K562 (cell line): ENCODE data around the gene FUNDC2. TPM values are rescaled to one million over a fixed set of nuclear protein-coding genes. Genes with fewer than 3 reads are reported as not detected.

Experiments used
- ATAC-seq: fragments of 200-7000 bp; cut with Tn5 transposase; 3 replicates; pipeline ENCODE4 v1.9.1; 2020; ENCODE audit warnings: moderate library complexity
- BruUV-seq: library from RNA; stranded (reverse); fragments of 400-500 nt; replicated peaks from 2 replicates; lab custom pipeline; 2021; lab: Mats Ljungman, UMichigan
- CTCF ChIA-PET: fragments of 300-600 bp; formaldehyde crosslinking; extraction: SDS; loops from one replicate; lab custom pipeline; 2021; ENCODE audit warnings: low intra/inter-chr PET ratio; lab: Yijun Ruan, JAX
- POLR2A ChIA-PET: fragments of 300-600, 350-650 bp; sonication (Branson Sonifier 250); formaldehyde crosslinking; extraction: SDS; loops from one replicate; lab custom pipeline; 2021; ENCODE audit warnings: antibody characterized with exemption, inconsistent platforms; lab: Yijun Ruan, JAX
- DNase-seq, 4 experiments: peaks; one replicate each; pipeline versions ENCODE4 v3.0.0 to v3.0.0-alpha.2; 2011 to 2018; ENCODE audit warnings: low spot score in 3 of 4, mixed read lengths in 3 of 4; ENCODE audit errors: extremely low read depth in 1 of 4
- FAIRE-seq: peaks from 2 replicates; lab custom pipeline; 2011; peaks lifted over from hg19 to GRCh38; lab: Jason Lieb, UNC
- H2AFZ ChIP-seq: 2 replicates; pipeline ENCODE4 v1.6.0; 2011; ENCODE audit warnings: low read depth, low read length, control low read depth, inconsistent platforms
- H3K27ac ChIP-seq: fragments of 200-600 bp; 3 replicates; pipeline ENCODE4 v1.8.0; 2011; ENCODE audit warnings: low read depth, mild to moderate bottlenecking, control low read depth, inconsistent platforms, low read length, moderate library complexity, mixed read lengths; ENCODE audit errors: extremely low read depth
- H3K27me3 ChIP-seq, 2 experiments: fragments of 300-600 bp in 1 of 2; 2 replicates in 1 of 2; 3 replicates in 1 of 2; pipeline versions ENCODE4 v1.6.0 to v1.8.0; 2011; ENCODE audit warnings: inconsistent platforms in 2 of 2, low read length in 2 of 2, mild to moderate bottlenecking in 1 of 2, mixed read lengths in 1 of 2, moderate library complexity in 1 of 2; ENCODE audit not compliant: control insufficient read depth in 2 of 2, insufficient read depth in 2 of 2
- H3K36me3 ChIP-seq: fragments of 300-600 bp; 3 replicates; pipeline ENCODE4 v1.8.0; 2011; ENCODE audit warnings: mild to moderate bottlenecking, low read length, inconsistent platforms; ENCODE audit not compliant: control insufficient read depth, insufficient read depth
- H3K4me1 ChIP-seq, 2 experiments: fragments of 200-600 bp in 1 of 2; replicated peaks in 1 of 2; 2 replicates in 1 of 2; 3 replicates in 1 of 2; pipeline versions ENCODE4 v1.5.1 to v1.8.0; 2011; ENCODE audit warnings: inconsistent platforms in 2 of 2, low read length in 2 of 2, mild to moderate bottlenecking in 1 of 2, mixed read lengths in 1 of 2, moderate library complexity in 1 of 2; ENCODE audit not compliant: control insufficient read depth in 2 of 2, insufficient read depth in 2 of 2
- H3K4me2 ChIP-seq: 2 replicates; pipeline ENCODE4 v1.6.1; 2011; ENCODE audit warnings: low read length, control low read depth, inconsistent platforms, mixed read lengths; ENCODE audit not compliant: insufficient read depth
- H3K4me3 ChIP-seq: fragments of 200-600 bp; sonication (generic), shearing (Covaris generic); 2 replicates; pipeline ENCODE4 v1.5.1; 2016; ENCODE audit warnings: control low read depth, inconsistent platforms
- H3K79me2 ChIP-seq: fragments of 200-600 bp; 3 replicates; pipeline ENCODE4 v1.8.0; 2011; ENCODE audit warnings: low read length, inconsistent platforms; ENCODE audit not compliant: control insufficient read depth, insufficient read depth
- H3K9ac ChIP-seq, 2 experiments: 2 replicates each; pipeline versions ENCODE4 v1.6.0 to v1.6.1; 2011; ENCODE audit warnings: low read depth in 2 of 2, low read length in 2 of 2, control low read depth in 1 of 2, inconsistent platforms in 1 of 2, mild to moderate bottlenecking in 1 of 2, mixed read lengths in 1 of 2; ENCODE audit not compliant: insufficient read depth in 1 of 2
- H3K9me1 ChIP-seq: one replicate; pipeline ENCODE4 v1.6.0; 2011; ENCODE audit warnings: inconsistent platforms, mild to moderate bottlenecking, low read length, moderate library complexity; ENCODE audit not compliant: control insufficient read depth, insufficient read depth
- H3K9me3 ChIP-seq: replicated peaks from 2 replicates; pipeline ENCODE4 v1.5.1; 2011; ENCODE audit warnings: low read depth, low read length, inconsistent platforms; ENCODE audit not compliant: control insufficient read depth, insufficient read depth
- H4K20me1 ChIP-seq: replicated peaks from 2 replicates; pipeline ENCODE4 v1.6.1; 2011; ENCODE audit warnings: low read length, inconsistent platforms, mixed read lengths; ENCODE audit not compliant: control insufficient read depth, insufficient read depth
- ATF3 ChIP-seq, 2 experiments: fragments of 450-650 bp in 1 of 2; sonication (generic) in 1 of 2; formaldehyde crosslinking in 1 of 2; IDR thresholded peaks in 1 of 2; conservative IDR thresholded peaks in 1 of 2; 2 replicates each; pipeline versions ENCODE4 v1.6.1 to v1.8.1; 2016 to 2023; ENCODE audit warnings: mild to moderate bottlenecking in 2 of 2, moderate library complexity in 2 of 2, inconsistent platforms in 1 of 2, missing genetic modification reagents in 1 of 2
- CEBPG ChIP-seq, 3 experiments: fragments of 200-800 bp in 1 of 3; sonication (Bioruptor generic) in 1 of 3; sonication (generic) in 1 of 3; formaldehyde crosslinking in 1 of 3; IDR thresholded peaks in 2 of 3; conservative IDR thresholded peaks in 1 of 3; 2 replicates each; pipeline versions ENCODE4 v1.6.1 to v1.8.0; 2016 to 2022; ENCODE audit warnings: missing compliant biosample characterization in 2 of 3, missing genetic modification characterization in 2 of 3, mild to moderate bottlenecking in 1 of 3, missing genetic modification reagents in 1 of 3
- MYC ChIP-seq, 2 experiments: fragments of 250-450 bp in 1 of 2; sonication (Bioruptor Pico) in 1 of 2; IDR thresholded peaks; 2 replicates each; pipeline versions ENCODE4 v1.5.1 to v1.6.1; 2012 to 2021; ENCODE audit warnings: low read depth in 2 of 2, borderline replicate concordance in 1 of 2, improper control_type of control experiment in 1 of 2, low read length in 1 of 2, mild to moderate bottlenecking in 1 of 2, moderate library complexity in 1 of 2
- NFE2L1 ChIP-seq: fragments of 450-650 bp; IDR thresholded peaks from 2 replicates; pipeline ENCODE4 v1.6.1; 2016; ENCODE audit warnings: missing genetic modification characterization, low read depth, mild to moderate bottlenecking, missing compliant biosample characterization, moderate library complexity, borderline replicate concordance
- TAF15 ChIP-seq: fragments of 200-400 bp; formaldehyde crosslinking; IDR thresholded peaks from 2 replicates; pipeline ENCODE4 v1.6.1; 2017; ENCODE audit warnings: mild to moderate bottlenecking, low read depth, low read length, moderate library complexity
- WGBS: fragments of 100-300 bp; shearing (Covaris generic); methylation state at CpG from one replicate; pipeline ENCODE4 v1.1.6; 2016; ENCODE audit warnings: low coverage, mixed read lengths; ENCODE audit not compliant: insufficient coverage; ENCODE audit errors: missing lambda C conversion rate; 5-methylcytosine and 5-hydroxymethylcytosine counted together
- in situ Hi-C: fragments of 300-500 bp; cut with MboI; formaldehyde crosslinking; loops from 4 replicates; pipeline ENCODE4 v1.15.0; 2018; ENCODE audit warnings: inconsistent platforms, mixed read lengths
- intact Hi-C: fragments of 100-400 bp; cut with micrococcal nuclease; formaldehyde crosslinking; loops from 2 replicates; pipeline ENCODE4 v1.14.2; 2022
- polyA plus RNA-seq, 8 experiments: library from polyadenylated mRNA; depleted of rRNA in 4 of 8; stranded (reverse) in 5 of 8; unstranded in 3 of 8; fragments of >200 nt; fragmentation: Nextera tagmentation in 2 of 8; fragmentation: Illumina TruSeq in 1 of 8; extraction: Ambion mirVana in 2 of 8; extraction: Trizol in 1 of 8; gene quantifications; 2 replicates each; pipeline versions ENCODE4 v1.2.1 to v1.2.3, GENCODE V29; 2011 to 2014; ENCODE audit warnings: inconsistent platforms in 1 of 8, missing spikeins in 1 of 8
- total RNA-seq, 7 experiments: library from RNA; depleted of rRNA in 6 of 7; stranded (reverse); fragments of >200 nt in 6 of 7; fragmentation: Illumina TruSeq in 2 of 7; extraction: Trizol in 2 of 7; gene quantifications; 2 replicates each; pipeline versions ENCODE4 v1.2.1 to v1.2.3, GENCODE V29; 2011 to 2021; ENCODE audit warnings: low replicate concordance in 1 of 7
- TF ChIP-seq, protein P1 (sequence below), 2 experiments: fragments of 200-800 bp in 1 of 2; sonication (Bioruptor generic) in 1 of 2; sonication (generic) in 1 of 2; formaldehyde crosslinking in 1 of 2; IDR thresholded peaks in 1 of 2; conservative IDR thresholded peaks in 1 of 2; 2 replicates each; pipeline versions ENCODE4 v1.5.0 to v1.6.1; 2016 to 2020; ENCODE audit warnings: missing compliant biosample characterization in 1 of 2, missing genetic modification characterization in 1 of 2, missing genetic modification reagents in 1 of 2

The FUNDC2 gene
- total and polyA plus RNA-seq, 9 of the 15 experiments (the other 6 are each of a cell fraction or from before 2014, with no cell fraction given), result 50.6 to 235 (median 123) TPM

GRCh38 chrX:155105919-155106318 is 79.3 kb downstream of the FUNDC2 start:
- TF ChIP-seq NFE2L1 (tag), result no peak
- no peak for TF ChIP-seq TAF15
- peak; percentile 55; the same call in 1 of the 2 replicates for TF ChIP-seq ATF3 (IDR thresholded peaks at IDR 0.05)
- no peak for TF ChIP-seq ATF3 (CRISPR knock-in tag; conservative IDR thresholded peaks at IDR 0.05)
- TF ChIP-seq MYC (IDR thresholded peaks at IDR 0.05; ENCODE audit: low read depth, low read length), result no peak
- TF ChIP-seq MYC (CRISPR knock-in tag; IDR thresholded peaks at IDR 0.05; ENCODE audit: borderline replicate concordance, low read depth), result no peak
- TF ChIP-seq, protein P1, sequence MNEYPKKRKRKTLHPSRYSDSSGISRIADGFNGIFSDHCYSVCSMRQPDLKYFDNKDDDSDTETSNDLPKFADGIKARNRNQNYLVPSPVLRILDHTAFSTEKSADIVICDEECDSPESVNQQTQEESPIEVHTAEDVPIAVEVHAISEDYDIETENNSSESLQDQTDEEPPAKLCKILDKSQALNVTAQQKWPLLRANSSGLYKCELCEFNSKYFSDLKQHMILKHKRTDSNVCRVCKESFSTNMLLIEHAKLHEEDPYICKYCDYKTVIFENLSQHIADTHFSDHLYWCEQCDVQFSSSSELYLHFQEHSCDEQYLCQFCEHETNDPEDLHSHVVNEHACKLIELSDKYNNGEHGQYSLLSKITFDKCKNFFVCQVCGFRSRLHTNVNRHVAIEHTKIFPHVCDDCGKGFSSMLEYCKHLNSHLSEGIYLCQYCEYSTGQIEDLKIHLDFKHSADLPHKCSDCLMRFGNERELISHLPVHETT (CRISPR knock-in tag; conservative IDR thresholded peaks at IDR 0.05 in 1 of 2, IDR thresholded peaks at IDR 0.05 in 1 of 2), result no peak
- no peak for TF ChIP-seq CEBPG (CRISPR knock-in tag; IDR thresholded peaks at IDR 0.05)
- peak; percentile 26 to 59; a peak in 2 of 4 replicates for TF ChIP-seq CEBPG (tag; conservative IDR thresholded peaks at IDR 0.05 in 1 of 2, IDR thresholded peaks at IDR 0.05 in 1 of 2)
- Histone ChIP-seq H3K9ac (no peak overlapping the region), H2AFZ (no peak overlapping the region), H3K9me3 (no peaks in the 10 kb centered on the region), H3K4me3 (no peak overlapping the region), H3K36me3 (peaks cover 20% of the 10 kb centered on the region; the same call in 2 of the 3 replicates), H3K4me2 (no peak overlapping the region), H3K27me3 (no peaks in the 10 kb centered on the region), H3K4me1 (no peaks in the 10 kb centered on the region), H3K27ac (no peak overlapping the region), H3K9me1 (no peaks in the 10 kb centered on the region), H4K20me1 (no peaks in the 10 kb centered on the region), H3K79me2 (no peaks in the 10 kb centered on the region)
- ChIA-PET POLR2A (interaction anchor here (0.6 kb wide), 1 partner anchor 303 kb away, joined by 3 read pairs; no protein-coding TSS in a partner anchor), CTCF (no interaction called here)
- ATAC-seq, result no peak
- in situ Hi-C loops, result no loop called here
- intact Hi-C loops, result no loop called here
- BruUV-seq, result no TSS peak
- 100% methylated on average over 2 of the region's 2 CpGs for WGBS
- DNase-seq, result no peak
- no peak for FAIRE-seq
